Stimulated activated CD4-positive, alpha-beta T cell treated with anti-CD3 and anti-CD28 coated beads, Interleukin-4, amount 100 ng/mL, for 24 hours (primary cell): ENCODE data around the gene GARNL3.
A peak's percentile ranks its signal among the peaks of the same experiment; 100 is the strongest.

ENCODE experiments used
- DNase-seq: peaks from one replicate; pipeline ENCODE4 v3.0.0-alpha.2; 2020

The GARNL3 gene

GRCh38 chr9:127389381-127390247, 125.0 kb downstream of the GARNL3 start:
- no peak for DNase-seq

- DNase-seq, result no peak
Measured at GRCh38 chr9:127390248-127390545, 125.6 kb downstream of the GARNL3 start.

GRCh38 chr9:127390563-127390962, 126.0 kb downstream of the GARNL3 start:
- no peak for DNase-seq

GRCh38 chr9:127392166-127392565, 127.6 kb downstream of the GARNL3 start:
- DNase-seq, result no peak

- DNase-seq, result no peak
Measured at GRCh38 chr9:127392976-127393375, 128.4 kb downstream of the GARNL3 start.

GRCh38 chr9:127393645-127394044, 129.1 kb downstream of the GARNL3 start:
- no peak for DNase-seq

- DNase-seq, result no peak
Measured at GRCh38 chr9:127395497-127396252, 131.1 kb downstream of the GARNL3 start.

- DNase-seq, result no peak
Measured at GRCh38 chr9:127396253-127396807, 131.8 kb downstream of the GARNL3 start.

- peak; percentile 85 for DNase-seq
Measured at GRCh38 chr9:127396808-127397645, 132.5 kb downstream of the GARNL3 start, which contains the start of gene SLC2A8. TSS of gene SLC2A8 (plus strand) at chr9:127397169. CDS start at chr9:127397231, 62 bp downstream.

GRCh38 chr9:127397646-127398274, 133.2 kb downstream of the GARNL3 start:
- DNase-seq, result peak; percentile 12

- no peak for DNase-seq
Measured at GRCh38 chr9:127398275-127398647, 133.7 kb downstream of the GARNL3 start.

- no peak for DNase-seq
Measured at GRCh38 chr9:127398715-127399400, 134.3 kb downstream of the GARNL3 start.

GRCh38 chr9:127399736-127400269, 135.2 kb downstream of the GARNL3 start:
- no peak for DNase-seq

GRCh38 chr9:127402401-127403090, 138.0 kb downstream of the GARNL3 start:
- DNase-seq, result no peak

- DNase-seq, result no peak
Measured at GRCh38 chr9:127403507-127404192, 139.1 kb downstream of the GARNL3 start.

GRCh38 chr9:127404631-127405030, 140.1 kb downstream of the GARNL3 start:
- DNase-seq, result no peak

GRCh38 chr9:127405344-127406125, 141.0 kb downstream of the GARNL3 start:
- no peak for DNase-seq

GRCh38 chr9:127406799-127407491, 142.4 kb downstream of the GARNL3 start:
- DNase-seq, result no peak

- DNase-seq, result no peak
Measured at GRCh38 chr9:127407492-127407843, 142.9 kb downstream of the GARNL3 start.
